HT1080 (cell line): ENCODE data around the gene ABCC1. TPM values are rescaled to one million over a fixed set of nuclear protein-coding genes. Genes with fewer than 3 reads are reported as not detected.
"Not testable (repeated sequence)": the region's sequence is repeated elsewhere in the genome, so short reads cannot be mapped to it uniquely, and the experiment has no call there.

Experiments
- DNase-seq: peaks from one replicate; pipeline ENCODE4 v3.0.0-alpha.2; 2015; ENCODE audit warnings: low read depth
- total RNA-seq: library from RNA; depleted of rRNA; stranded (reverse); fragments of >200 nt; shearing (Covaris generic); gene quantifications from 2 replicates; pipeline ENCODE4 v1.2.3, GENCODE V29; 2014

The ABCC1 gene
- total RNA-seq, 1 experiment from 2014 or later: 13.3 TPM

GRCh38 chr16:16076423-16076813 is 127.0 kb downstream of the ABCC1 start:
- DNase-seq: no peak

GRCh38 chr16:16080465-16081065 is 131.1 kb downstream of the ABCC1 start:
- DNase-seq: no peak

DNA sequence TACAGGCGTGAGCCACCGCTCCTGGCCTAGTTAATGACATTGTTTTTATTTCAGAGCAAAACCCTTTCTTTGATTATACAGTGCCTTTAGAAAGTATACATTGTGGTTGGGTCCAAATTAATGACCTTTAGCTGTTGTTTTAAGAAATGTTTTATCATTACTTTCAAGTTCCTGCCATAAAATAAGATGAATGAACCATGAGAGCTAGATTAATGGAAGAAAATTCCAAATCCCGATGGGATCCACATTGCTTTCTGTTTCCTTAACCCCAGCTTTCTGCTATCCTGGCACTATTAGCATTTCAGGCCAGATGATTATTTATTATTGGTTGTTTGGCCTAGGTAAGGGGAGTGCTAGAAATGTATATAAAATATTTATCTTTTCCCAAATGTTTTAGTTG is 131.7 kb downstream of the ABCC1 start:
- DNase-seq: no peak

DNA sequence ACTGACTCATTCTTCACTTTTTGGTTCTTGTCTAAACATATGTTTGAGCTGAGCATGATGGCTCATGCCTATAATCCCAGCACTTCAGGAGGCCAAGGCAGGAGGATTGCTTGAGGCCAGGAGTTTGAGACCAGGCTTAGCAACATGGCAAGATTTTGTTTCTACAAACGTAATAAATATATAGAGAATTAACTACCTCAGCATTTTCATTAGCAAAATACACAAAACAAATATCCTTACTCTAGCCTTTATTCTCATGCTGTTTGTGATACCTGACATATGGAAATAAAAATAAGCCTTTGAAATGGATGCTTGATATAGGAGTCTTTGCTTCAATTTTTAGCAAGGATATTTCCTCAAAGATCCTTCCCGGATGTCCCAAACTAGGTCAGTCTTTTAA is 132.8 kb downstream of the ABCC1 start:
- no peak for DNase-seq

- DNase-seq: peak; percentile 57
These were observed 134.2 kb downstream of the ABCC1 start for GRCh38 chr16:16083421-16084156.

- no peak for DNase-seq
These were observed 135.5 kb downstream of the ABCC1 start for GRCh38 chr16:16084874-16085273.

GRCh38 chr16:16086653-16087446 is 137.4 kb downstream of the ABCC1 start:
- no peak for DNase-seq

DNA sequence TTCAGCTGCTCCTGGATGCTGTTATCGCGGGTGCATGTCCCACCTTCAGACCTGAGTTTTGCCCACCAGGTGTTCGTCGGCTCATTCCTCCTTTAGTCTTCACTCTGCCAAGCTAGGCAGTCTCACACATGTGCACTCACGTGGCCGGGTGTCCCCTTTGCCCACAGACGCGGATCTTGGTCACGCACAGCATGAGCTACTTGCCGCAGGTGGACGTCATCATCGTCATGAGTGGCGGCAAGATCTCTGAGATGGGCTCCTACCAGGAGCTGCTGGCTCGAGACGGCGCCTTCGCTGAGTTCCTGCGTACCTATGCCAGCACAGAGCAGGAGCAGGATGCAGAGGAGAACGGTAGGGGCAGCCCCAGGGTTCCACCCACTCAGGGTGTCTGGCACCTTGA is 140.8 kb downstream of the ABCC1 start:
- DNase-seq: no peak

DNA sequence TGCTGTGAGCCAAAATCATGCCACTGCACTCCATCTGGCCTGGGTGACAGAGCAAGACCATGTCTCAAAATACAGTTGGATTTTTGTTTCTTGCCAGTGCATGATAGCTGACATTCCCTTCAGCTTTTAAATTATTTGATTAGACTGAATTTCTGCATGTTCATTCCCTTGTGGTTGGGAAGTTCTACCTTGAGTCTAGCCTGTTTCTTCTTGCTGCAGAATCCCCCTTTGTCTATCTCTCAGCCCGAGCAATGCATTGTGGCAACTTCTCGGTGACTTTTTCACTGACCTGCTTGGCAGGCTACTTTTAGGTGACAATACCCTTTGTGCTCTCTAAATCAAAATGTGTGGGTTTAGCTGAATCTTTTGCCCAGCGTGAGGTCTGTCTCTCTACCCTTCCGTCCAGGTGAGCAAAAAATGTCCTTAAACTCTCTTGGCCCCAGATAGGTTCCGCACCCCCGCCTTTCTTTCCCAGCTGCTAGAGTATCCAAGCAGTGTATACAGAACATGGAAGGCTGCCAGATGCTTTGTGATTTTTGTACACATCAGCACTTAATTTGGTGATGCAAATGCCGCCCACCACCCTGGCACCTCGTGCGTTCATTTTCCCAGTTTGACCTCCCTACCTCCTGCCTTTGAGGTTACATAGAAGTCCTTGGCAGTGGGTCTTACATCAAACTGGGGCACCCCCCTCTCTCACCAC is 143.7 kb downstream of the ABCC1 start:
- DNase-seq: no peak

GRCh38 chr16:16093628-16094332 is 144.4 kb downstream of the ABCC1 start:
- no peak for DNase-seq

- no peak for DNase-seq
These were observed 146.2 kb downstream of the ABCC1 start for GRCh38 chr16:16095646-16096045.

GRCh38 chr16:16096121-16096857 is 146.9 kb downstream of the ABCC1 start:
- no peak for DNase-seq

- no peak for DNase-seq
These were observed 147.4 kb downstream of the ABCC1 start for GRCh38 chr16:16096858-16097213.

DNA sequence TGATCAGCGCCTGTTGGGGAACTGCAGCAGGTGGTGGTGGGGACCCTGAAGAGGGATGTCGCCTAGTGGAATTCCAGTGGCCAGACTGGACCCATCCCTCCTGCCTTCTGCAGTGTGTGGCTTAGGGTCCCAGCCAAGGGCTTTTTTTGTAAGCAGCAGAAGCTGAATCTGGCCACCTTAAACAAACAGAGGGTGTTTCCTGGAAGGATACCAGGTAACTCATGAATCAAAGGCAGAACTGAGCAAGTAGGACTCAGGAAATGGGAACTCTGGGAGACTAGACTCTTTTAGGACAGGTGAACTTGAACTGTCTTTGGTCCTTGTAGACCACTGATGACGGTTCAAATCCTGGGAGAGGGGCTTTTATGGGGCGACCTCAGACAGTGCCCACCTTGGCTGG is 149.9 kb downstream of the ABCC1 start:
- DNase-seq: no peak

- no peak for DNase-seq
These were observed 151.2 kb downstream of the ABCC1 start for GRCh38 chr16:16100631-16101030.

- DNase-seq: no peak
These were observed 152.2 kb downstream of the ABCC1 start for GRCh38 chr16:16101585-16101984.

GRCh38 chr16:16102738-16103137 is 153.3 kb downstream of the ABCC1 start:
- no peak for DNase-seq

GRCh38 chr16:16104132-16104803 is 154.9 kb downstream of the ABCC1 start:
- not testable (repeated sequence) for DNase-seq

DNA sequence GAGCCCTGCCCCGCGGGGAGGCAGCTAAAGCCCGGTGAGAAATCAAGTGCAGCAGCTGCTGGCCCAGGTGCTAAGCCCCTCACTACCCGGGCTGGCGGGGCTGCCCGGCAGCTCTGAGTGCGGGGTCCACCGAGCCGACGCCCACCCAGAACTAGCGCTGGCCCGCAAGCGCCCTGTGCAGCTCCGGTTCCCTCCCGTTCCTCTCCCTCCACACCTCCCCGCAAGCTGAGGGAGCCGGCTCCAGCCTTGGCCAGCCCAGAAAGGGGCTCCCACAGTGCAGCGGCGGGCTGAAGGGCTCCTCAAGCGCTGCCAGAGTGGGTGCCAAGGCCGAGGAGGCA is 155.4 kb downstream of the ABCC1 start:
- not testable (repeated sequence) for DNase-seq

GRCh38 chr16:16105646-16106045 is 156.2 kb downstream of the ABCC1 start:
- no peak for DNase-seq
